CD4-positive, alpha-beta T cell treated with Interleukin-1 beta for 1 hour (primary cell): Measurements from ENCODE around the gene NHSL2.
"Not testable (repeated sequence)": the region's sequence is repeated elsewhere in the genome, so short reads cannot be mapped to it uniquely, and the experiment has no call there.

ENCODE experiments used
- DNase-seq, 2 donors: peaks; one replicate each; pipeline ENCODE4 v3.0.0-alpha.2; 2020 to 2022

The NHSL2 gene

GRCh38 chrX:72045552-72046277 lies 135.1 kb downstream of the NHSL2 start:
- DNase-seq, result no peak

GRCh38 chrX:72046447-72046846 lies 135.8 kb downstream of the NHSL2 start:
- DNase-seq, result peak in 1 of 2 donors; percentile 26

- peak; percentile 8 to 18 for DNase-seq
These were observed 138.1 kb downstream of the NHSL2 start for GRCh38 chrX:72048510-72049455.

- DNase-seq, result no peak
These were observed 139.4 kb downstream of the NHSL2 start for GRCh38 chrX:72050011-72050410.

GRCh38 chrX:72051589-72051988 lies 140.9 kb downstream of the NHSL2 start:
- DNase-seq, result no peak

- no peak for DNase-seq
These were observed 141.9 kb downstream of the NHSL2 start for GRCh38 chrX:72052415-72053090.

- DNase-seq, result no peak
These were observed 142.9 kb downstream of the NHSL2 start for GRCh38 chrX:72053508-72053907.

GRCh38 chrX:72054779-72055489 lies 144.3 kb downstream of the NHSL2 start:
- DNase-seq, result no peak

- DNase-seq, result no peak
These were observed 146.7 kb downstream of the NHSL2 start for GRCh38 chrX:72057331-72057730.

GRCh38 chrX:72057849-72058248 lies 147.2 kb downstream of the NHSL2 start:
- DNase-seq, result no peak

GRCh38 chrX:72058346-72058745 lies 147.7 kb downstream of the NHSL2 start:
- DNase-seq, result not testable (repeated sequence)

- no peak for DNase-seq
These were observed 149.7 kb downstream of the NHSL2 start for GRCh38 chrX:72060196-72060920.

GRCh38 chrX:72060921-72061490 lies 150.4 kb downstream of the NHSL2 start:
- no peak for DNase-seq

- no peak for DNase-seq
These were observed 152.3 kb downstream of the NHSL2 start for GRCh38 chrX:72062916-72063315.

- DNase-seq, result no peak
These were observed 158.9 kb downstream of the NHSL2 start for GRCh38 chrX:72069350-72070160.

- DNase-seq, result no peak
These were observed 160.6 kb downstream of the NHSL2 start for GRCh38 chrX:72071213-72071612.

GRCh38 chrX:72073633-72074032 lies 163.0 kb downstream of the NHSL2 start:
- DNase-seq, result no peak

- DNase-seq, result no peak
These were observed 167.8 kb downstream of the NHSL2 start for GRCh38 chrX:72078411-72078810.

GRCh38 chrX:72079607-72080006 lies 169.0 kb downstream of the NHSL2 start:
- DNase-seq, result peak in 1 of 2 donors; percentile 15

GRCh38 chrX:72080150-72080549 lies 169.5 kb downstream of the NHSL2 start:
- DNase-seq, result no peak

GRCh38 chrX:72080800-72081199 lies 170.2 kb downstream of the NHSL2 start:
- DNase-seq, result no peak
